ENCODE data around the gene SPECC1L.
A peak's percentile ranks its signal among the peaks of the same experiment; 100 is the strongest.

DNA sequence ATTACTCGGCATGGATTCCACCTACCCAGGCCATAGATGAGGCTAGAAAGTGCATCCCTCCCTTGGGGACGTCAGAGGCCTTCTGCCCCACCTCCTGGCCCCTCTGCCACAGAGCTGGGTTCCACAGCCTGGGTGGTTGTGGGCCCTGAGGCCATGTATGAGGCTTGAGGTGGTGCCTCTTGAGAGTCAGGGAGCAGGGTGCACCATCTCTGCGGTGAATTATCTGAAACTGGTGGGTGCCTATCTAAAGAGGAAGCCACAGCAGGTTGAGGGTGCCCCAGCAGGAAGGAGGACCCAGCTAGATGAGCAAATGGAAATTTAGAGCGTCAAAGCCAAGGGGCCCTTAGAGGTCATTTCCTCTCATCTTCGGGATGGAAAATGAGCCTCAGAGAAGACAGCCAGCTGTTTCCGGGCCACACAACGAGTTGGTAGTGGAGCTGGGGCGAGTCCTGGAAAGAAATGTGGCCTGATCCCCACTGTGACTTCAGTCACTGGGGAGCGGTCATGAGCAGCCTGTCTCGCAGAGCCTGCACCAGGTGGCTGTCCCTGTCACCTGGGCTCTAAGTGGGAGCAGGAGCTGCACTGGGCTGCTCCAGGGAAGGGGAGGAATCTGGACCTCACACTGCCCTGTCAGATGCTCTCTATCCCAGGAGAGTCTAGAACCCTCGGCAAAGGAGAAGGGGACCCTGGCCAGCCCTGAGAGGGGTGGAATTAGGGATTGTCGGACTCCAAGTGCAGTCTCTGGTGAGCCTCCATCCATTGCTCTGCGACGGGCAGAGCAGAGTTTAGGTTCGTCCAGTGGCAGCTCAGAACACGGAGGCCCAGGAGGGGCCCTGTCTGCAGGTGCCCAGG is 164.1 kb downstream of the SPECC1L start:
- TF ChIP-seq, protein P1, sequence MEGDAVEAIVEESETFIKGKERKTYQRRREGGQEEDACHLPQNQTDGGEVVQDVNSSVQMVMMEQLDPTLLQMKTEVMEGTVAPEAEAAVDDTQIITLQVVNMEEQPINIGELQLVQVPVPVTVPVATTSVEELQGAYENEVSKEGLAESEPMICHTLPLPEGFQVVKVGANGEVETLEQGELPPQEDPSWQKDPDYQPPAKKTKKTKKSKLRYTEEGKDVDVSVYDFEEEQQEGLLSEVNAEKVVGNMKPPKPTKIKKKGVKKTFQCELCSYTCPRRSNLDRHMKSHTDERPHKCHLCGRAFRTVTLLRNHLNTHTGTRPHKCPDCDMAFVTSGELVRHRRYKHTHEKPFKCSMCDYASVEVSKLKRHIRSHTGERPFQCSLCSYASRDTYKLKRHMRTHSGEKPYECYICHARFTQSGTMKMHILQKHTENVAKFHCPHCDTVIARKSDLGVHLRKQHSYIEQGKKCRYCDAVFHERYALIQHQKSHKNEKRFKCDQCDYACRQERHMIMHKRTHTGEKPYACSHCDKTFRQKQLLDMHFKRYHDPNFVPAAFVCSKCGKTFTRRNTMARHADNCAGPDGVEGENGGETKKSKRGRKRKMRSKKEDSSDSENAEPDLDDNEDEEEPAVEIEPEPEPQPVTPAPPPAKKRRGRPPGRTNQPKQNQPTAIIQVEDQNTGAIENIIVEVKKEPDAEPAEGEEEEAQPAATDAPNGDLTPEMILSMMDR (IDR thresholded peaks at IDR 0.05; ENCODE audit: insufficient read depth, low read length): no peak
- TF ChIP-seq, protein P2, sequence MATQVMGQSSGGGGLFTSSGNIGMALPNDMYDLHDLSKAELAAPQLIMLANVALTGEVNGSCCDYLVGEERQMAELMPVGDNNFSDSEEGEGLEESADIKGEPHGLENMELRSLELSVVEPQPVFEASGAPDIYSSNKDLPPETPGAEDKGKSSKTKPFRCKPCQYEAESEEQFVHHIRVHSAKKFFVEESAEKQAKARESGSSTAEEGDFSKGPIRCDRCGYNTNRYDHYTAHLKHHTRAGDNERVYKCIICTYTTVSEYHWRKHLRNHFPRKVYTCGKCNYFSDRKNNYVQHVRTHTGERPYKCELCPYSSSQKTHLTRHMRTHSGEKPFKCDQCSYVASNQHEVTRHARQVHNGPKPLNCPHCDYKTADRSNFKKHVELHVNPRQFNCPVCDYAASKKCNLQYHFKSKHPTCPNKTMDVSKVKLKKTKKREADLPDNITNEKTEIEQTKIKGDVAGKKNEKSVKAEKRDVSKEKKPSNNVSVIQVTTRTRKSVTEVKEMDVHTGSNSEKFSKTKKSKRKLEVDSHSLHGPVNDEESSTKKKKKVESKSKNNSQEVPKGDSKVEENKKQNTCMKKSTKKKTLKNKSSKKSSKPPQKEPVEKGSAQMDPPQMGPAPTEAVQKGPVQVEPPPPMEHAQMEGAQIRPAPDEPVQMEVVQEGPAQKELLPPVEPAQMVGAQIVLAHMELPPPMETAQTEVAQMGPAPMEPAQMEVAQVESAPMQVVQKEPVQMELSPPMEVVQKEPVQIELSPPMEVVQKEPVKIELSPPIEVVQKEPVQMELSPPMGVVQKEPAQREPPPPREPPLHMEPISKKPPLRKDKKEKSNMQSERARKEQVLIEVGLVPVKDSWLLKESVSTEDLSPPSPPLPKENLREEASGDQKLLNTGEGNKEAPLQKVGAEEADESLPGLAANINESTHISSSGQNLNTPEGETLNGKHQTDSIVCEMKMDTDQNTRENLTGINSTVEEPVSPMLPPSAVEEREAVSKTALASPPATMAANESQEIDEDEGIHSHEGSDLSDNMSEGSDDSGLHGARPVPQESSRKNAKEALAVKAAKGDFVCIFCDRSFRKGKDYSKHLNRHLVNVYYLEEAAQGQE (IDR thresholded peaks at IDR 0.05; ENCODE audit: insufficient replicate concordance, low read depth): peak; percentile 15
- TF ChIP-seq POLR2AphosphoS5 (IDR thresholded peaks at IDR 0.05; ENCODE audit: low read depth) (peak; percentile 100), GABPA (IDR thresholded peaks at IDR 0.05; ENCODE audit: low read depth) (peak; percentile 89)
